ENCODE data around the gene KEL.

The KEL gene

DNA sequence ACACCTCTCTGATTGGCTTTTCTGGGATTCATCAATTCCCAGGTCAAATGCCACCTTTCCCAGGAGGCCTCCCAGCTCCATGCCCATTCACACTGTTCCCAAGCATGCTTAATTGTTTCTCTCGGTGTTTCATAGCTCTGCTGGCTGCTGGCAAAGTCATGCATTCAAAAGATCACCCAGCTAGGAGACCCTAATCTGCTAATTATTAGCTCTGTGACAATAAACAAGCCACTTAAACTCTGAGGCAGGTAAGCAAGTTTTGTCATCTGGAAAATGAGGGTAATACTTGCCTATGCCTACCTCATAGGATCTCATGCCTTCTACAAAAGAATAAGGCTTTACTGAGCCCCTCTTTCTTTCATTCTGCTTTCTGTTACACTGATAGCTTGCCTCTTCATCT lies 828 bp upstream of the KEL start:
- DNase-seq (ENCODE audit: low read depth in 4 of 4, low spot score in 1 of 4): no peak

DNA sequence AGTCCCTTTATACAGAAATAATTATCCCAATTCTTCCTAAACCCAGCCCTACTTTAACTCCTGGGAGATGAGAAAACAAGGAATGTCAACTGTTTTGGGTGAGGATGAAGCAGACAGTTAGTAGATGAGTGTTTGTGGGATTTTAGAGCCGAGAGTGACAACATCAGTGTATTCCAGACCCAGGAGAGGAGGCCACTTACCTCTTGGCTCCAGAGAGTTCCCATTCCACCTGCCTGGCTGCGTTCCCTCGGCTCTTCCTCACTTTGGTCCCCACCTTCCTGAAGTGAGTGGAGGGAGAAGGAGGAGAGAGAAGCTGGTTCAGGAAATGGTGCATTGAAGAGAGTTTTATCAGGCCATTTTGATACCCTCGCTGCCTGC lies 579 bp downstream of the KEL start:
- no peak for DNase-seq (ENCODE audit: low read depth in 4 of 4, low spot score in 1 of 4)

DNA sequence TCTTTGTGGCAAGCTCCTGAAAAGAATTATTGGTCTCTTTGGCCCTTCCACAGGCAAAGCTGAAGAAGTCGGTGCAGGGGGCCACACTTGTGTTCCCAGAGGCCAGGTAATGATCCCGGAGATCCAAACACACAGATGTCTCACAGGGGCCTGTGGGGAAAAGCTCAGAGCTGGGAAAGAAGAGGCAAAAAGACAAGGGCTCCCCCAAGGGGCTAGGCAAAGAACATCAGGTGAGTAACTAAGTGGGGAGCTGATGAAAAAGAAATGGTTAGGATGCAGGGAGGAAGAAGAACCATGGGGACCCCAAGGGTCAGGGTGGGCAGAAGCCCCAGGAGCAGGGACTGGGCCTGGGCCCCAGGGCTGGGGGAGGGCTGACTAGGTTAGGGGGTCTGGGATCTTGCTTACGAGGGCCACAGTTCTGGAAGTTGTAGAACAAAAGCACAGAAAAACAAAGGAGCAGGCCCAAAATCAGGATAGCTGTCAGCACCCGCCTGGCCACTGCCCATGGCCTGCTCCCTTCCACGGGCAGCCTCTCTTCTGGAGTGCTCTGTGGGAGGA lies 1.1 kb downstream of the KEL start:
- no peak for DNase-seq (ENCODE audit: low read depth in 4 of 4, low spot score in 1 of 4)

DNA sequence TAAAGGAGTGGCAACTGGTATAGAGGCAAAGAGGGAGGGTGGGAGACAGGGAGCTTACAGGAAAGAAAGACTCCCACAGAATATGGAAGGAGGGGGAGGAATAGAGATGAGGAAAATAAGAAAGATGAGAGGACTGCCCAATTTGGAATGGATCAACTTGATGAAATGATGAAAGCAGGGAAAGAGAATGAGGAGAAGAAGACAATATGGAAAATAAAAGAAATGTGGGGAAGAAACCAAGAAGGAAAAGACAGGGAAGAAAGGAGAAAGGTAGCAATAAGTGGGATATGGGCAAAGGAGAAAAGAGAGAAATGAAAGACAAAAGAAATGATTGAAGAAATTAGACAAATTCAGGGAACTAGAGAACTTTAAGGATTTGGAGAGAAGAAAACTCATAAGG lies 3.0 kb downstream of the KEL start:
- no peak for DNase-seq (ENCODE audit: low read depth in 4 of 4, low spot score in 1 of 4)

DNA sequence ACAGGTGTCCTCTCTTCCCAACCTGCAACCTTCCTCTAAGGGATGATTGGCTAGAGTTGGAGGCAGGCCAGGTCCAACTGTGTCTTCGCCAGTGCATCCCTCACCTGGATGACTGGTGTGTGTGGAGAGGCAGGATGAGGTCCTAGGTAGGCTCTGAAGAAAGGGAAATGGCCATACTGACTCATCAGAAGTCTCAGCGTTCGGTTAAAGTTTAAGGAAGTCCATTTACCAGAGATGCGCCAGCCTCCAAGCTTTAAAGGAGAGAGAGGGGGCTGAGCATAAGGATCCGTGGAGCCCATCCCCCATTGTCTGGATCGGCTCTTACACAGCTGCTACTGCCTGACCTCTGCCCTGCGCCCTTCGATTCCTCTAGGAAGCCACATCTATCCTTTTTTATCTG lies 4.4 kb downstream of the KEL start:
- no peak for DNase-seq (ENCODE audit: low read depth in 4 of 4, low spot score in 1 of 4)

DNA sequence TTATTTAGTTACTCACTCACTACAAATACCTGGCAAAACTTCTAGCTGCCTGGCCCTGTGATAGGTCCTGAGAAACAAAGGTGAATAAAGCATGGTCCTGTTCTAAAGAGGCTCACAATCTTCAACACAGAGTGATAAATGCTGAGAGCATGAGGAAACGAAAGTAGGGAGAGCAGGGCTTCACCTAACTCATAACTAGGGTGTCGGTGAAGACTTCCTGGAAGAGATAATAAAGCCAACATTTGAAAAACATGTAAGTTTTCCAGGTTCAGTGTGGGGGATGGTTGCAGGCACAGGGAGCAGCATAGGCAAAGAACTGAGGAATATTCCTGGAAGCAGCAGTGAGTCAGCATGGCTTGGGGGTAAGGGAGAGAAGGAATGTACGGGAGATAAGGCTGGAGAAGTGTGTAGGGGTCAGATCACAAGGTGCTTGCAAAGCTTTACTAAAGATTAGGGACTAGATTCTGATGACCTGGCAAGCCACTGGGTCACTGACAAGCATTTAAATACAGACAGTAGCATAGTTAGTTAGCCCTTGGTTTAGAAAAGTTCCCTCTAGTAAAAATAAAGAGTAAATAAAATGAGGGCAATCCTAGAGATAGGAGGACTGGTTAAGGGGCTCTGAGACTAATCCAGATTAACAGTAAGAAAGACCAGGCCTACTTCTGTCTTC lies 5.1 kb downstream of the KEL start:
- DNase-seq (ENCODE audit: low read depth in 4 of 4, low spot score in 1 of 4): no peak

DNA sequence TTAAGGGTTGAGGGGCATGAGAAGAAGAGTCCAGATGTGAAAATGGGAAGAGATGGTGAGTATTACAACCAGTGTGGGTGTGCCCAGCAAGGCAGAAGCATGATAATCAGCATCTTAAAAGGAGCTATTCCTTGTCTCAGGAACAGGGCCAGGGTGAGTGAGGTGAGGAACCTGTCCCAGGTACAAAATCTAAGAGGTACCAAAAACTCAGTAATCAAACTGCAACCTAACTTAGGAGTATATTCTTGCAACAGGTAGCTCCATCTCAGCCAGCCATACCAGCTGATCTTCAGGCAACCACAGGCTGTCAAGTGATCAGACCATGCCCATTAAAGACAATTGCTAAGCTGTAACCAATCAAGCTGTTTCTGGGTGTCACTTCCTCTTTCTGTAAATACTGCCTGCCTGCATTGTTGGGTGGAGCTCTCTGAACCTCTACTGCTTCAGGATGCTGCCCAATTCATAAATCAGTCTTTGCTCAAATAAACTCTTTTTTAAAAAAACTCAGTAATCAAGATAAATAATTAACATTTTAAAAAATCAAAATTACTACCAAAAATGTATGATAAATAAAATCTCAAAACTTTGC lies 7.4 kb downstream of the KEL start:
- no peak for DNase-seq (ENCODE audit: low read depth in 4 of 4, low spot score in 1 of 4)

DNA sequence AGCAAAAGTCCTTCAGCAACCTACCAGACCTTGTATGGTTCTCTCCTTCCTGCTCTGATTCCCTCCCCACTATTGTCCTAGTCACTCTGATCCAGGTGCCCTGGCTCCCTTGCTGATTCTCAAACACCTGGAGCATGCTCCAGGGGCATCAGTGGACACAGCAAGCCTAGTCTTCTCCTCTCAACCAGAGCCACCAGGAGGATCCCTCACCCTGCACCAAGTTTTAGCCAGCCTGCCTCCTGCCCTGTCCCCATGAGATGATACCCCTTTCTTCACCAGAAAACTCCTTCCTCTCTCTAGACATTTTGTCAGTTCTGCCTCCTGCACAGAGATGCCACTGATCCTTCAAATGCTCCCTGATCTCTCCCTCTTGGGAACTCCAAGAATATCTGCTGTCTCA lies 11.9 kb downstream of the KEL start:
- no peak for DNase-seq (ENCODE audit: low read depth in 4 of 4, low spot score in 1 of 4)

DNA sequence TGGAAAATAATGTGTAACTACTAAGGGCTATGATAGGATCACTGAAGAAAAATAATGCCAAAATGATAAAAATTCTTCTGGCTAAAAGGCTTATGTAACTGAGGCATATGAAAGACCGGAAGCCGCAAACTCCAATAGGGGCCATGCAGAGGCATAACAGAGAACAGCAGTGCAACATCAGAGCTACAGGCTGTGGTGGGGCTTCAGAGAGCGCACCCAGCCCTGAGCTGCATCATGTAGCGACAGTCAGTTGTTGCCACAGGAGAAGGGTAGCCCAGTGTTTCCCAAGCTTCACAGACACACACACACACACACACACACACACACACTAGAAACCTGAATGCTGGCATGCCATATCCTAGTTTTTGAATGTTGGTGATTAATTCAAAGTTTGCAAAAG lies 13.6 kb downstream of the KEL start:
- no peak for DNase-seq (ENCODE audit: low read depth in 4 of 4, low spot score in 1 of 4)

DNA sequence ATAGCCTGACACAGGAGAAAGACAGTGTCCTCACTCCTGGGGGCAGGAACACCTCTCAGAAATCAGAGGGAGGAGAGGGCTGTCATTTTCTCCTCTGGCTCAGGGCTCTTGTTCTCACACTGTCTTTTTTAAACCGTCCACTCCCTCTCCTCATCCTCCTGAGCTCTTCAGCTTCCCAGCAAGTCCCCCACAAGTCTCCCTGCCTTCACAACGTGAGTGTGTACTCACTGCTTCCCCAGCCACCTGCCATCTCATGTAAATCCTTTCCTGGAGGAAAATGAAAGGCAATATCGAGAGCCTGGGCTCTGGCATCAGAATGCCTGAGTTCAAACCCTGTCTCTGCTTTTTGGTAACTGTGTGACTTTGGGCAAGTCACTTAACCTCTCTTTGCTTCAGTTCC lies 17.2 kb downstream of the KEL start:
- DNase-seq (ENCODE audit: low read depth in 4 of 4, low spot score in 1 of 4): no peak

DNA sequence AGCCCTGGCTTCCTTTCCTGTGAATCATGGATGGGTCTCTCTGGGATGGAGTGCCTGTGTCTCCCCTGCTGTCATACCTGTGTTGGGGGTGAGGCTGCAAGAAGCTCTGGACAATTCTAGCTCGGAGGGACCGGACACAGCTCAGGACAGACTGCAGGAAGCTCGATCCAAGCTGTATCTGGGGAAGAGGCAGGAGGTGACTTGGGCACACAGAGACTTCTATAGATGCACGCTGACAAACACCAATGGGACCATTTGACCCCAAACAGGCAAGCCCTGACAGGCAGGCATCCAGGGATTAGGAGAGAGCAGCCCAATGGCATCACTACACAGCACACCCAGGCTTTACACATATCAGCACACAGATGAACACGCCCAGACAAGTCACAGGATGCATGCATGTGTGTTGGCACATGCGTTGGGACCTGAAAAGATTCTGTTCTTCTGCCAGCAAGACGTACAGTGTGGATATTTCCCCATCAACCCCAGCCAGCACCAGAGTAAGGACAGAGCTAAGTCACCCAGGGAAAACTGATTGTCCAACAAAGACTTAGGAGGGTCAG lies 18.4 kb downstream of the KEL start:
- DNase-seq (ENCODE audit: low read depth in 4 of 4, low spot score in 1 of 4): no peak

DNA sequence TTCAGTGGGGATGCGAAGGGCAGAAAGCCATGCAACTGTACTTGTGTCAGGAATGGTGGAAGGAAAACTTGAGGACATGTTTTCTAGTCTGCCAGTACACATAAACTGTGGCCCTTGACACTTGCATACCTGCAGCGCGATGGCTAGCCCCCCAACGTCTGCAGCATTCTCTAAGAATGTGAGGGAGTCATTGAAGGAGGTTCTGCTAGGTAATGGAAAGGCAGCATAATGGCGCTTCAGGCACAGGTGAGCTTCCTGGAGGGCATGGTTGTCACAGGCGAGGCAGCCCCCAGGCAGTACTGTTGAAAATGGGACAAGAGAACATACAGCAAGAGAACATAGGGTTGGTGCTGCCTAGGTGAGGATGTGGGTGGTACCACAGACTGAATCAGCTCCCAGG lies 19.4 kb downstream of the KEL start:
- no peak for DNase-seq (ENCODE audit: low read depth in 4 of 4, low spot score in 1 of 4)

DNA sequence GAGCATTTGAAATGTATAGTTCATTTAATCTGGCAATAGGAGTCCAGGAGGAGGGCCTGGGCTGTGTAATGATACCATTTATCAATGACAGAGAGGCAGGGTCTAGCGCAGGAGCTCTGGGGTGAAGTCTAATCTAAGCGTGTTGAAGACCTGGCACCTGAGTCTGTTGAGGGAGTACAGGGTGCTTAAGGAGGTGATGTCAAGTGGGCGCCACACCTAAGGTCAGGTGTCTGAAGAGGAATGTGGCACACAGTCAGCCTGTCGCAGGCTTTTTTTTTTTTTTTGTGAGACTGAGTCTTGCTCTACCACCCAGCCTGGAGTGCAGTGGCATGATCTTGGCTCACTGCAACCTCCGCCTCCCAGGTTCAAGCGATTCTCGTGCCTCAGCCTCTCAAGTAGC lies 20.6 kb downstream of the KEL start:
- no peak for DNase-seq (ENCODE audit: low read depth in 4 of 4, low spot score in 1 of 4)

DNA sequence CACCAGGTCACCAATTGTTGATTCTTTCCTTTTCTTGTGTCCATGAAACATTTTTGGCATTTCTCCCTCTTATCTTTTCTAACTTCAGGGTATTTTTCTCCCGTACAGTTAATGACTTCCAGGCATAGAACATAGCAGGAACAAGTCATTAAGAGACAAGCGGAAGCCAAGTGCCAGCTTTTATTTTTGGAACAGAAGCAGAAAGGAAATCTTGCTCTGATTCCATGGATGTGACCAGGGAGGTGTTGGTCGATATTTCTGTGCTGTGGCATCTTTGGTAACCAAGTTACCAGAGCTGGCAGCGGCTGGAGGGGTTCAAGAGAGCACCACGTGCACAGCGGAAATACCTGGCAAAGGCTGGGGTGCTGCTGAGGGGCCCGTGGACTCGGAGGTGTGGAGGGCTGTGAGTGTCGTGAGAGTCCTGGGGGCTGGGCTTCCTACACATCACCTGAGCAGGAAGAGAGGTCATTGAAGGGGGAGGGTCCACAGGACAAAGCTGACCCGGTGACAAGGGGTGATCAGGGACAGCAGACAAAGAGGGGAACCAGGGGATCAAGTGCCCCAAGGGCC lies 21.1 kb downstream of the KEL start:
- DNase-seq (ENCODE audit: low read depth in 4 of 4, low spot score in 1 of 4): no peak

DNA sequence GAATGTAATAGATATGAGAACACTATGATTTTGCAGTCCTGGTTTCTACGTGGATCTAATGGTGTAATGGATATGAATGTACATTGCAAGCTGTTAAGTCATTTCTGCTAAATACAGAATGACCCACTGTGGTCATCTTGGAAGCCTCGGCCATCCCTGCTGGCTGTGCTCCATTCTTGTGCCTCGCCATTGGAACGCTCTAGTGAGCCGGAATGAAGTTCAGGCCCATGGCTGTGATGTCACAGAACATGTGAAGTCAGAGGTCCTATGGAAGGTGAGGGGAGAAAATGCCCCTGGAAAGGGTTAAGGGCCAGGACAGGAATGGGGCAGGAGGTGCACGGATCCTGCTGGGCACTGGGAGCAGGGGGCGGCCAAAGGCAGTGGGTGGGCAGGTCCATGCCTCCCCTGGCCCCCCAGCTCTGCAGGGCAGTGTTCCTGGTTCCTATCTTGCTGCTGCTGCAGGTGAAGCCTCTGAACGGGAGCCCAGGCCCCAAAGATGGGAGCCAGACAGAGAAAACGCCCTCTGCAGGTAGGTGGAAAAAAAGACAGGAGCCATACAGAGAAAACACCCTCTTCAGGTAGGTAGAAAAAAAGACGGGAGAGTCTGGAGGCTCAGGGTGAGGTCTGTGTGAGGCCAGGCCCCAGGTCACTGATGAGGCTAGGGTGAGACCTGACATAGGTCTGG lies 22.8 kb downstream of the KEL start, which contains the start of gene LLCFC1:
Gene LLCFC1 (plus strand): TSS at position 259 of the 685 bp plus-strand sequence. CDS start 138 bp downstream, at position 397.
- DNase-seq (ENCODE audit: low read depth in 4 of 4, low spot score in 1 of 4): no peak

DNA sequence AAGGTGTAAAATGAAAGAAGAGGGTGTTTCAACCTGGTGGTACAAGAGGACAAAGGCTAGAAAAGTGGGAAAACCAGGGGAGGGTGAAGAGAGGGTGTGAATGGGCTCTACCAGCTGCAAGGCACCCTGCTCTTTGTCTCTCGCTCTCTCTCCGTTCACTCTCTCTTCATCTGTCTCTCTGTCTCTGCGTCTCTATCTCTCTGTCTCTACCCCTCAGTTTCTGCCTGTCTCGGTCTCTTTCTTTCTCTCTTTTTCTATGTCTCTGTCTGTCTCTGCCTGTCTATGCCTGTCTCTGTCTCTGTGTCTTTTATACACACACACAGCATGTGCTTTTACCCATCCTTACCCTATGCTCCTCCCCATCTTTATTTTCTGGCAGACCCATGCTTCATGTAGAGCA lies 23.6 kb downstream of the KEL start:
- DNase-seq (ENCODE audit: low read depth in 4 of 4, low spot score in 1 of 4): no peak

DNA sequence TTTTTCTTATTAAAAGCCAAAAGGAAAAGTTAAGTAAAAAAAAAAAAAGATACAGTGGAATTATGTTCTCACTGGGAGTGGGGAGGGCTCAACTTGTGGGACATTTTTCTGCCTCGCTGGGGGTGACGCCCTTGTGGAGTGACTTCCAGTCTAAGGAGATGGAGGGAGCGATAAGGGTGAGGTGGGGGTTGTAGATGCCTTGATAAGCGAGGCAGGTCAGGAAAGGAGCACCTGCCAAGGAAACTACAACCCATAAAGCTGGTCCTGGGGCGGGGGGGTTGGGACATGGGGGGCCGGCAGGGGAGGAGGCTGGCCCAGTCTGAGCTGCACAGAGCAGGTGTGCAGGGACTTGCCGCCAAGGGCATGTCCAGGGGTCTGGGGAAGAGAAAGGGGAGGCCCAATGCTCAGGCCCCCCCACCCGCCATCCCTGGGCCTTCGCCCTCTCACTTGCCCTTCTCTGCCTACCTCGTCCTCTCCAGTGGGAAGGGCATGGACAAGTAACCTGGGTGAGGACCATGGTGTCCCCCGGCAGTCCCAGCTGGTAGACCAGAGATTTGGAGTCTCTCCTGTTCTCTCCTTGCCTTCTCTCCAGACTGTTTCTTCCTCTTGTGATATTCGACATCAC lies 26.1 kb downstream of the KEL start:
- DNase-seq (ENCODE audit: low read depth in 4 of 4, low spot score in 1 of 4): no peak

DNA sequence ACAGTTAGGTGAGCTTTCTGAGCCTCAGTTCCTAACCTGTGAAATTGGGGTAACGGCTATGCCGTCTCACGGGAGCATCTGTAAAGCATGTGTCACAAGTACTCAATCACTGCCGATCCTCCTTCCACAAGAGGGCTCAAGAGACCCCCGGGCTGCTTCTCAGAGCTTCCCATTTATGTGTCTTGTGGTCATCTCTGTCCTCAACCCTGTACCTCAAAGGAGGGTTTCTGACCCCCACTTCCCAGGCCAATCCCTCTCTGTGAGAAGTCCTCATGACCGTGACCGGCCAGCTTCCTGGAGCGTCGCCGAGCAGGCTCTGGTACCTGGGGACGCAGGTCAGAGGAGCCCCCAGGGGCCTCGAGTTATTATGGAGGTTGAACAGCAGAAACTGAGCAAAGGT lies 28.1 kb downstream of the KEL start:
- no peak for DNase-seq (ENCODE audit: low read depth in 4 of 4, low spot score in 1 of 4)

DNA sequence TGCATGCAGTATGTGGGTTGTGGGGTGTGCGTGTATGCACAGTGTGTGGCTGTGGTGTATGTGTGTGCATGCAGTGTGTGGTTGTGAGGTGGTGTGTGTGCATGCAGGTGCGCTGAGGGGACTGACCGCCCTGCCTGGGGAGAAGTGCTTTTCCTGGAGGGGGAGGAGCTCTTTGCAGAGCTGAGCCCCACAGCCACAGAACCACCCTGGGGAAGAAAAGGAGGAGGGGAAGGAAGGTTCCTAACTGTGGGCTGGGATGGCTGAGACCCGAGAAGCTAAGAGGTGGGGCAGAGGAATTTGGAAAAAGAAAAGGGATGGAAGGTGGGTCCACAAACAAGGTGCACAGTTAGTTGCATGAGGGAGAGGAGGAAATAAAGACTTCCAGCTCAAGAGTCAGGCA lies 28.5 kb downstream of the KEL start, which contains the start of gene TRPV5:
Gene TRPV5 (minus strand): TSS at position 123 of the 400 bp plus-strand sequence. CDS start 287 bp downstream, outside the sequence.
- DNase-seq (ENCODE audit: low read depth in 4 of 4, low spot score in 1 of 4): no peak

DNA sequence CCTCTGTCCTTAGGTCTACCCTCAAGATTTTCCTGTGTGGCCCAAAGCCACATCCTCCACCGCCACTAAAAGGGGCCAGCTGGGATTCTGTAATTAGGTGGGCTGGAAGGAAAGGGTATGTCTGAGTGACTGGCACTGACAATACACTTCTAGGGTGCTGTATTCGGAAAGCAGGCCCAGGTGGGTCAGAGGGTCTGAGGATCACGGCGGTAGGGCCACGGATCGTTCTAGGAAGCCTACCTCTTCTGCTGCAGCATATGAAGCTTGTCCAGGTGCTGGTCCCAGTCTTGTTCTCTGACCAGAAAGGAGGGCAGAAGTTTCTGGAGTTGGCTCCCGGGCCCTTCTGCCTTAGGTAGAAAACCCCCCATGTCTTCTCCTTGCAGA lies 29.1 kb downstream of the KEL start:
- DNase-seq (ENCODE audit: low read depth in 4 of 4, low spot score in 1 of 4): no peak

DNA sequence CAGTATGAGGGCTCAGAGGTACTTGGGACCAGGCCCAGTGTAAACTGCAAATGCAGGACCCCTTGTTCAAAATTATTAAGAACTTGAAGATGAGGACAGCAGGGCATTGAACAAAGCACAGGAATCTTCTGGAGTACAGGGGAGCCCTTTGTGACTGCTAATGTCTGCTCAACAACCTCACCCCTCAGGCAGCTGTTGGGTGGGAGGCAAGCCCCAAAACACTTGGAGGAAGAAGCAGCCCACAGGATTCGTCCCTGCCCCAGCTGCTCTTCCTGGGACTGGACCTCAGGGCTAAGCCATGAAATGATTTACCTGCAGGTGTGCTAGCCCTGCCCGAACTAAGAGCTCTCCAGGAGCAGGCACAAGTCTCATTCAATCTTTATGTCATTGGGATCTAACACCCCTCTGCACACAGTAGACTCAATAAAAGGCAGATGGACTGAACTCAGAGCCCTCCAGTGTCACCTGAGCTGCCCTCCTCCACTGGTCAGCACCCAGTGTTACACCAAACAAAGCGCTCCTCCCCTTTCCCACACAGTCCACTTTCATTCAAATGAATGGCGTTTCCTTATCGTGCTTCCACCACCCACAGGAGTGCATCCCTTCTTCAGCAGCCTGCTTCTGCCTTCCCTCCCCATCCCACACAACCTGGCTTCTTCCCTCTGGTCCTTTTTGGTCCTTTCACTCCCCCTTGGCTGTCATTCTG lies 29.6 kb downstream of the KEL start:
- no peak for DNase-seq (ENCODE audit: low read depth in 4 of 4, low spot score in 1 of 4)

Measured in stimulated activated CD4-positive, alpha-beta T cell treated with anti-CD3 and anti-CD28 coated beads, Interleukin-1b, Interleukin-23, amount 100 ng/mL, for 24 hours (primary cell).